A549 (cell line): Measurements from ENCODE around the gene NDUFB7.
"Not testable (repeated sequence)": the region's sequence is repeated elsewhere in the genome, so short reads cannot be mapped to it uniquely, and the experiment has no call there.

ENCODE experiments used
- CTCF ChIP-seq: fragments of >200 bp; sonication (Bioruptor Twin); formaldehyde crosslinking; IDR thresholded peaks from 3 replicates; pipeline ENCODE4 v1.5.1; 2016
- MAX ChIP-seq: IDR thresholded peaks from 2 replicates; pipeline ENCODE4 v1.6.1; 2012
- SREBF2 ChIP-seq: fragments of 450-650 bp; IDR thresholded peaks from 2 replicates; pipeline ENCODE4 v1.6.1; 2014; ENCODE audit warnings: mild to moderate bottlenecking, moderate library complexity
- USF2 ChIP-seq: fragments of 450-650 bp; IDR thresholded peaks from 2 replicates; pipeline ENCODE4 v1.6.1; 2014; ENCODE audit warnings: antibody characterized with exemption

GRCh38 chr19:14613399-14614098 is 41.7 kb upstream of the NDUFB7 start:
- TF ChIP-seq USF2, SREBF2, CTCF, MAX: not testable (repeated sequence)
